ENCODE results near the gene GGT6. TPM values are rescaled to one million over a fixed set of nuclear protein-coding genes. Genes with fewer than 3 reads are reported as not detected.

Gene GGT6
- total RNA-seq: not detected

DNA sequence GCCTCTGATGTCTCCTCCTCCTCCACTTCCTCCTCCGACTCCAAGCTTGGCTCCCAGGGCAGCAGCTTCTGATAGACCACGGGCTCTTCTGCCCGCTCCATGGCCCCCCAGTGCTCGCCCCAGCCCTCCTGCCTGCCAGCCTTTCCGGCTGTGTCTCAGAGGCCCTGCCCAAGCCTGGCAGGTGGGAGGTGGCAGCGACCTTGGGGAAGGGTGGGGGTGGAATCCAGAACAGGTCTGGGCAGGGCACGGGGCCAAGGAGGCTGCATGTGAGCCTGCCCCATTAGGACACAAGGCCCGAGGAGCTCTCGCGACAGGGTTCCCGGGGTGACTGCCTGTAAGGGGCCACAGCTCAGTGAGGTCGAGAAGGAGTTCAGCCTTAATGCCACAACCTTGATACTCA lies at the start of gene GGT6:
Gene GGT6 (minus strand): TSS at position 157 of the 400 bp plus-strand sequence. CDS start 56 bp downstream, at position 101.
- WGBS, 2 donors: 75 to 88% methylated on average over 7 to 12 of the region's 12 CpGs
- Histone ChIP-seq H3K36me3 (no peaks in the 10 kb centered on the region), H3K4me1 (peaks cover 0 to 10% (median 6%) of the 10 kb centered on the region in 4 donors), H3K9me3 (no peaks in the 10 kb centered on the region), H3K27me3 (no peaks in the 10 kb centered on the region), H3K4me3 (no peak within 1 kb of the TSS), H3K27ac (peak within 1 kb of the TSS in 1 of 4 donors; percentile 60)
- TF ChIP-seq POLR2A (IDR thresholded peaks at IDR 0.05) (no peak), EP300 (IDR thresholded peaks at IDR 0.05) (no peak)
- TF ChIP-seq, protein P1, sequence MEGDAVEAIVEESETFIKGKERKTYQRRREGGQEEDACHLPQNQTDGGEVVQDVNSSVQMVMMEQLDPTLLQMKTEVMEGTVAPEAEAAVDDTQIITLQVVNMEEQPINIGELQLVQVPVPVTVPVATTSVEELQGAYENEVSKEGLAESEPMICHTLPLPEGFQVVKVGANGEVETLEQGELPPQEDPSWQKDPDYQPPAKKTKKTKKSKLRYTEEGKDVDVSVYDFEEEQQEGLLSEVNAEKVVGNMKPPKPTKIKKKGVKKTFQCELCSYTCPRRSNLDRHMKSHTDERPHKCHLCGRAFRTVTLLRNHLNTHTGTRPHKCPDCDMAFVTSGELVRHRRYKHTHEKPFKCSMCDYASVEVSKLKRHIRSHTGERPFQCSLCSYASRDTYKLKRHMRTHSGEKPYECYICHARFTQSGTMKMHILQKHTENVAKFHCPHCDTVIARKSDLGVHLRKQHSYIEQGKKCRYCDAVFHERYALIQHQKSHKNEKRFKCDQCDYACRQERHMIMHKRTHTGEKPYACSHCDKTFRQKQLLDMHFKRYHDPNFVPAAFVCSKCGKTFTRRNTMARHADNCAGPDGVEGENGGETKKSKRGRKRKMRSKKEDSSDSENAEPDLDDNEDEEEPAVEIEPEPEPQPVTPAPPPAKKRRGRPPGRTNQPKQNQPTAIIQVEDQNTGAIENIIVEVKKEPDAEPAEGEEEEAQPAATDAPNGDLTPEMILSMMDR (IDR thresholded peaks at IDR 0.05): no peak
- DNase-seq (ENCODE audit: low spot score in 2 of 2): no peak

DNA sequence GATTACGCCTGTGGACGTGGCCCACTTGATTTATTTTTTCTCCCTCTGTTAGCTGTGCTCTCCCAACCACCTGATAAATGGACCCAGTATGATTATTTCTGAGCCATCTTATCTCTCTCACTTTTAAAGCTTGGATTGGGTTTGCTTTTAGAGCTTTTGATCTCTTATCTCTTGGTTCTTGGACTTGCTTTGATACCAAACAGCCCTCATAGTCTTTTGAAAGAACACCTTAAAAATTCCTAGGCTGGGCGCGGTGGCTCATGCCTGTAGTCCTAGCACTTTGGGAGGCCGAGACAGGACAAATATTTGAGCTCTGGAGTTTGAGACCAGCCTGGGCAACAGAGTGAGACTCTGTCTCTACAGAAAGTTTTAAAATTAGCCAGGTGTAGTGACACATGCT lies 49.8 kb upstream of the GGT6 start:
- H3K27me3 ChIP-seq: no peaks in the 10 kb centered on the region
- H3K4me3 ChIP-seq: no peak overlapping the region
- 95 to 96% methylated on average over 5 of the region's 5 CpGs for WGBS, 2 donors
- H3K27ac ChIP-seq: no peak overlapping the region
- no peak for DNase-seq (ENCODE audit: low spot score in 2 of 2)
- TF ChIP-seq, protein P1 (IDR thresholded peaks at IDR 0.05): no peak
- TF ChIP-seq POLR2A (IDR thresholded peaks at IDR 0.05) (no peak), EP300 (IDR thresholded peaks at IDR 0.05) (no peak)
- peaks cover 0 to 23% (median 0%) of the 10 kb centered on the region in 4 donors for H3K4me1 ChIP-seq
- H3K9me3 ChIP-seq: no peaks in the 10 kb centered on the region
- no peaks in the 10 kb centered on the region for H3K36me3 ChIP-seq

GRCh38 chr17:4609761-4610160 lies 49.4 kb upstream of the GGT6 start:
- no peak for DNase-seq (ENCODE audit: low spot score in 2 of 2)
- Histone ChIP-seq H3K27ac (no peak overlapping the region), H3K4me3 (no peak overlapping the region), H3K27me3 (no peaks in the 10 kb centered on the region), H3K4me1 (peaks cover 0 to 25% (median under 1%) of the 10 kb centered on the region in 4 donors), H3K9me3 (no peaks in the 10 kb centered on the region), H3K36me3 (no peaks in the 10 kb centered on the region)
- 81 to 88% methylated on average over 7 of the region's 7 CpGs for WGBS, 2 donors
- TF ChIP-seq, protein P1 (IDR thresholded peaks at IDR 0.05): no peak
- TF ChIP-seq POLR2A (IDR thresholded peaks at IDR 0.05): no peak
- TF ChIP-seq EP300 (IDR thresholded peaks at IDR 0.05): no peak

- DNase-seq (ENCODE audit: low spot score in 2 of 2): peak; percentile 30 to 73
These were observed 47.4 kb upstream of the GGT6 start for GRCh38 chr17:4607773-4608187.

DNA sequence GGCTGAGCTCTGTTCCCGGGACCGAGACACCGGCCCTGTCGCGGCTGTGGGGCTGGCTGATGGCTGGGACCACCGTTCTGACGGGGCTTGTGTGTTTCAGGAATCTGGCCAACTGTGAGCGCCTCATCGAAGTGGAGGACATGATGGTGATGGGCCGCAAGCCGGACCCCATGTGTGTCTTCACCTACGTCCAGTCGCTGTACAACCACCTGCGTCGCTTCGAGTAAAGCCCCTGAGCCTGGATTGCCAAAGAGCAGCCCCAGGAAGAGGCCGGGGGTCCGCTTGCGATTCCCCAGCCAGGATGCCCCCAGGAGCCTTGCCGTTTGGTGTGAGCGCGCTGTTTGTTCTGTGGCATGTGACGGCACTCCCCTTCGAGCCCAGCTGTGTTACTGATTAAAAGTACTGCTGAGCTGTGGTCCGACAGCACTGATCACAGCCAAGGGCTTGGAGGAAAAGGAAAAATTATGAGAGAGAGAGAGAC lies 46.9 kb upstream of the GGT6 start:
- Histone ChIP-seq H3K4me3 (no peak overlapping the region), H3K4me1 (peaks cover 0 to 32% (median 2%) of the 10 kb centered on the region in 4 donors), H3K36me3 (no peaks in the 10 kb centered on the region), H3K9me3 (no peaks in the 10 kb centered on the region), H3K27me3 (no peaks in the 10 kb centered on the region), H3K27ac (peak overlapping the region in 3 of 4 donors; percentile 7 to 70 (median 25))
- WGBS, 2 donors: 66 to 70% methylated on average over 25 of the region's 25 CpGs
- TF ChIP-seq POLR2A (IDR thresholded peaks at IDR 0.05) (no peak), EP300 (IDR thresholded peaks at IDR 0.05) (no peak)
- TF ChIP-seq, protein P1 (IDR thresholded peaks at IDR 0.05): no peak
- DNase-seq (ENCODE audit: low spot score in 2 of 2): no peak

More at GRCh38 chr17:4607773-4608187, 47.4 kb upstream of the GGT6 start:
- H3K27ac ChIP-seq: peak overlapping the region in 3 of 4 donors; percentile 7 to 70 (median 25)
- TF ChIP-seq EP300 (IDR thresholded peaks at IDR 0.05) (no peak), POLR2A (IDR thresholded peaks at IDR 0.05) (no peak)
- TF ChIP-seq, protein P1 (IDR thresholded peaks at IDR 0.05): no peak
- H3K27me3 ChIP-seq: no peaks in the 10 kb centered on the region
- H3K36me3 ChIP-seq: no peaks in the 10 kb centered on the region
- peaks cover 0 to 32% (median 2%) of the 10 kb centered on the region in 4 donors for H3K4me1 ChIP-seq
- 4 to 10% methylated on average over 9 of the region's 9 CpGs for WGBS, 2 donors
- H3K4me3 ChIP-seq: no peak overlapping the region
- no peaks in the 10 kb centered on the region for H3K9me3 ChIP-seq

Data from tibial nerve (tissue), 4 donors.